MM.1S (cell line): ENCODE results near the gene PLEKHJ1.

Source experiments
- EZH2 ChIP-seq: fragments of 300-600 bp; sonication (generic); optimal IDR thresholded peaks from 2 replicates; pipeline ENCODE3; 2017; ENCODE audit warnings: low read depth, mild to moderate bottlenecking, antibody characterized with exemption, low read length, mixed read lengths
- EZH2phosphoT487 ChIP-seq: fragments of 300-600 bp; sonication (generic); IDR thresholded peaks from 2 replicates; pipeline ENCODE4 v1.6.1; 2018; ENCODE audit warnings: antibody characterized with exemption, low read length
- TF ChIP-seq, protein P1 (sequence below): fragments of 300-600 bp; sonication (generic); IDR thresholded peaks from 2 replicates; pipeline ENCODE4 v1.5.1; 2016; ENCODE audit warnings: antibody characterized with exemption, low read length, mixed read lengths

DNA sequence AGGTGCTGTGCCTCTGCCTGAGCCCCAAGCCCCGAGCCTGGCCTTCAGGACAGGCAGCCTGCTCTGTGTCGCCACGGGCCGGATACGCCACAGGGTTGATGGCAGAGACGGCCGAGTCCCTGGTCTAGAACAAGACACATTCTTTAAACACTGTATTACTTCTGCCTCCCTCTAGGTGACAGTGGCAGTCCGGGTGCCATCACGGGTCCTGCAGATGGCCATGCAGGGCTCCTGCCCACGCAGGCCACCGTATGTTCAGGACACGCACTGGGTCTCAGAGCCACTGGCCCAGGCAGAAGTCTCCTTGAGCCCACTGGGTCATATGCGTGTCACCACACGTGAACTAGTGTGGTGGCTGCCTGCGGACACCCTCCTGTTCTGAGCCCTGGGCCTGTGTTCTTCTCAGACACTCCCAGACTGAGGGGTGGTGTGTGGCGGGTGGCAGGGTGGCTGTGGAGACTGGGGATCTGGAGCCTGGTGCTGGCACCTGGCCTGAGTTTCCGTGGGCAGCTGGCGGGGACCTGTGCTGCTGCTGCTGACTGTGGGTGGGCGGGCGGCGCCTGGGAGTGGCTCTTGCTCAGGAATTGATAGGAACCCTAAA lies 4.4 kb downstream of the PLEKHJ1 start:
- TF ChIP-seq EZH2 (no peak), EZH2phosphoT487 (no peak)
- TF ChIP-seq, protein P1, sequence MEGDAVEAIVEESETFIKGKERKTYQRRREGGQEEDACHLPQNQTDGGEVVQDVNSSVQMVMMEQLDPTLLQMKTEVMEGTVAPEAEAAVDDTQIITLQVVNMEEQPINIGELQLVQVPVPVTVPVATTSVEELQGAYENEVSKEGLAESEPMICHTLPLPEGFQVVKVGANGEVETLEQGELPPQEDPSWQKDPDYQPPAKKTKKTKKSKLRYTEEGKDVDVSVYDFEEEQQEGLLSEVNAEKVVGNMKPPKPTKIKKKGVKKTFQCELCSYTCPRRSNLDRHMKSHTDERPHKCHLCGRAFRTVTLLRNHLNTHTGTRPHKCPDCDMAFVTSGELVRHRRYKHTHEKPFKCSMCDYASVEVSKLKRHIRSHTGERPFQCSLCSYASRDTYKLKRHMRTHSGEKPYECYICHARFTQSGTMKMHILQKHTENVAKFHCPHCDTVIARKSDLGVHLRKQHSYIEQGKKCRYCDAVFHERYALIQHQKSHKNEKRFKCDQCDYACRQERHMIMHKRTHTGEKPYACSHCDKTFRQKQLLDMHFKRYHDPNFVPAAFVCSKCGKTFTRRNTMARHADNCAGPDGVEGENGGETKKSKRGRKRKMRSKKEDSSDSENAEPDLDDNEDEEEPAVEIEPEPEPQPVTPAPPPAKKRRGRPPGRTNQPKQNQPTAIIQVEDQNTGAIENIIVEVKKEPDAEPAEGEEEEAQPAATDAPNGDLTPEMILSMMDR: peak; percentile 22
